K562 (cell line): ENCODE data around the gene PGPEP1. TPM values are rescaled to one million over a fixed set of nuclear protein-coding genes. Genes with fewer than 3 reads are reported as not detected.
A peak's percentile ranks its signal among the peaks of the same experiment; 100 is the strongest.

Experiments used
- CBFA2T2 ChIP-seq: fragments of 450-650 bp; conservative IDR thresholded peaks from 2 replicates; pipeline ENCODE4 v1.6.1; 2017; ENCODE audit warnings: mild to moderate bottlenecking
- CTCFL ChIP-seq: IDR thresholded peaks from 2 replicates; pipeline ENCODE4 v1.6.1; 2011; ENCODE audit warnings: borderline replicate concordance, low read depth, mild to moderate bottlenecking, moderate library complexity, low read length; ENCODE audit not compliant: insufficient read depth, poor library complexity, severe bottlenecking
- GABPB1 ChIP-seq: sonication (generic); formaldehyde crosslinking; IDR thresholded peaks from 2 replicates; pipeline ENCODE4 v1.8.0; 2022; ENCODE audit warnings: mild to moderate bottlenecking, missing genetic modification reagents
- HDAC3 ChIP-seq: fragments of 450-650 bp; IDR thresholded peaks from 2 replicates; pipeline ENCODE4 v1.6.1; 2018; ENCODE audit warnings: borderline replicate concordance, mild to moderate bottlenecking, moderate library complexity; ENCODE audit not compliant: partially characterized antibody
- KLF6 ChIP-seq: fragments of 250-450 bp; sonication (Bioruptor Pico); IDR thresholded peaks from 2 replicates; pipeline ENCODE4 v1.4.0; 2020; ENCODE audit warnings: mild to moderate bottlenecking, moderate library complexity, borderline replicate concordance
- LARP7 ChIP-seq: fragments of 450-650 bp; IDR thresholded peaks from 2 replicates; pipeline ENCODE4 v1.6.1; 2016
- NFE2 ChIP-seq: IDR thresholded peaks from 2 replicates; pipeline ENCODE4 v1.6.1; 2014; ENCODE audit warnings: antibody characterized with exemption, low read depth
- RBM15 ChIP-seq: fragments of 200-400 bp; formaldehyde crosslinking; IDR thresholded peaks from 2 replicates; pipeline ENCODE4 v1.6.1; 2018; ENCODE audit warnings: mild to moderate bottlenecking, low read length, moderate library complexity; ENCODE audit not compliant: insufficient read depth
- RERE ChIP-seq: sonication (generic); formaldehyde crosslinking; IDR thresholded peaks from 2 replicates; pipeline ENCODE4 v1.8.0; 2023; ENCODE audit warnings: missing genetic modification reagents, mild to moderate bottlenecking, borderline replicate concordance
- SMARCA4 ChIP-seq: fragments of 450-650 bp; IDR thresholded peaks from 2 replicates; pipeline ENCODE4 v1.6.1; 2016
- TARDBP ChIP-seq: fragments of 450-650 bp; IDR thresholded peaks from 2 replicates; pipeline ENCODE4 v1.6.1; 2016
- TRIM25 ChIP-seq: fragments of 450-650 bp; IDR thresholded peaks from 2 replicates; pipeline ENCODE4 v1.7.0; 2016; ENCODE audit warnings: borderline replicate concordance
- YY1 ChIP-seq, 3 experiments: IDR thresholded peaks; 2 replicates each; pipeline ENCODE4 v1.6.1; 2011; ENCODE audit warnings: low read length in 2 of 3, mild to moderate bottlenecking in 2 of 3, moderate library complexity in 2 of 3, borderline replicate concordance in 1 of 3, control low read depth in 1 of 3, low read depth in 1 of 3; ENCODE audit not compliant: insufficient read depth in 3 of 3, insufficient replicate concordance in 2 of 3, control insufficient read depth in 1 of 3, insufficient read length in 1 of 3; ENCODE audit errors: extremely low read depth in 1 of 3
- ZNF780A ChIP-seq: fragments of 250-450 bp; sonication (Bioruptor Pico); IDR thresholded peaks from 2 replicates; pipeline ENCODE4 v1.5.0; 2021; ENCODE audit warnings: mild to moderate bottlenecking
- polyA plus RNA-seq, 8 experiments: library from polyadenylated mRNA; depleted of rRNA in 4 of 8; stranded (reverse) in 5 of 8; unstranded in 3 of 8; fragments of >200 nt; fragmentation: Nextera tagmentation in 2 of 8; fragmentation: Illumina TruSeq in 1 of 8; extraction: Ambion mirVana in 2 of 8; extraction: Trizol in 1 of 8; gene quantifications; 2 replicates each; pipeline versions ENCODE4 v1.2.1 to v1.2.3, GENCODE V29; 2011 to 2014; ENCODE audit warnings: inconsistent platforms in 1 of 8, missing spikeins in 1 of 8
- total RNA-seq, 7 experiments: library from RNA; depleted of rRNA in 6 of 7; stranded (reverse); fragments of >200 nt in 6 of 7; fragmentation: Illumina TruSeq in 2 of 7; extraction: Trizol in 2 of 7; gene quantifications; 2 replicates each; pipeline versions ENCODE4 v1.2.1 to v1.2.3, GENCODE V29; 2011 to 2021; ENCODE audit warnings: low replicate concordance in 1 of 7
- TF ChIP-seq, protein P1 (sequence below): IDR thresholded peaks from 2 replicates; pipeline ENCODE4 v1.6.1; 2012; ENCODE audit warnings: low read depth, low read length, improper control_type of control experiment, borderline replicate concordance

Gene PGPEP1
- total and polyA plus RNA-seq, 9 of the 15 experiments (the other 6 are each of a cell fraction or from before 2014, with no cell fraction given): 10.0 to 69.6 (median 33.5) TPM

DNA sequence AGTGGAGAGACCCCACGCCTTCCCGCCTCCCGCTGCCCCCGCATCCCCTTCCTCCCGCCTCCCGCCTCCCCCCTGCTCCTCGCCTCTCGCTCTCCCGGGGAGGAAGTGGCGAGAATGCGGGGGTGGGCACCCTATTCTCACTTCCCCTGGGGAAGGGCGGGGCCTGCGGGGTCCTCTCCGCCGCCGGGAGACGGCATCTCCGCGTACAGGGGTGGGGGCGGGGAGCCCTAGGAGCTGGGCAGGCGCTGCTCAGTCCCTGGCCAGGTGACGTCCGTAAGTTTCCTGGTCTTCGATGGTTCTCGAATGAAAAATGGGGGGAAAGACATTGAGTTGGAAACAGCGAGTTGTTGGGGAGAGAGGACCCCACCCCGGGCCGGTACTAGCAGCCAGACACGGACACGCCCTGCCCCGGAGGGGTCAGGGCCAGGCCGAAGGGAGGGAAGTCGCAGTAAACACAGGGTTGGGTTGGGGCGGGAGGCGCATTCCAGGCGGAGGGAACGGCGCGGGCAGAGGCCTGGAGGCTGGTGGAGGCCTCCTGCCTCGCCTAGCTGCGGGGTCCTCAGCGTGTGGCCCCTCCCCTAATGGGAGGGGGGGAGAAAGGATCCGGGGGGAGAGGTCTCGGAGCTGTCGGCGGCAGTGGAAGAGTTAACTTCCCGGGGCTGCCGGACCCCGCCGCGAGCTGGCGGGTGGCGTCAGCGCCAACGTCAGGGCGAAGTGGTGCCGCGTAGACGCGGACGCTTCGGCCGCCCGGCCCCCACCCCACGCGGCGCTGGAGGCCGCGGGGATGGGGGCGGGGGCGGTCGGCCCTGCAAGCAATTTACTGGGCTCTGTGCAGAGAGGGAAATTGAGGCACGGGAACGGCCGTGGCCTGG lies 48.6 kb upstream of the PGPEP1 start (continued):
- TF ChIP-seq CTCFL (no peak), KLF6 (CRISPR knock-in tag) (peak; percentile 82), TARDBP (no peak), RBM15 (no peak), NFE2 (no peak), ZNF780A (no peak), GABPB1 (CRISPR knock-in tag) (peak; percentile 72), RERE (CRISPR knock-in tag) (no peak), HDAC3 (peak; percentile 66), TRIM25 (no peak), LARP7 (no peak; the same call in 1 of the 2 replicates), CBFA2T2 (no peak), YY1 (IDR thresholded peaks at IDR 0.05; ENCODE audit: borderline replicate concordance in 1 of 3, control insufficient read depth in 1 of 3, extremely low read depth in 1 of 3, insufficient read depth in 3 of 3, insufficient read length in 1 of 3, insufficient replicate concordance in 2 of 3, low read depth in 1 of 3, low read length in 2 of 3) (peak in 1 of 3 experiments; percentile 10), SMARCA4 (no peak)
- TF ChIP-seq, protein P1, sequence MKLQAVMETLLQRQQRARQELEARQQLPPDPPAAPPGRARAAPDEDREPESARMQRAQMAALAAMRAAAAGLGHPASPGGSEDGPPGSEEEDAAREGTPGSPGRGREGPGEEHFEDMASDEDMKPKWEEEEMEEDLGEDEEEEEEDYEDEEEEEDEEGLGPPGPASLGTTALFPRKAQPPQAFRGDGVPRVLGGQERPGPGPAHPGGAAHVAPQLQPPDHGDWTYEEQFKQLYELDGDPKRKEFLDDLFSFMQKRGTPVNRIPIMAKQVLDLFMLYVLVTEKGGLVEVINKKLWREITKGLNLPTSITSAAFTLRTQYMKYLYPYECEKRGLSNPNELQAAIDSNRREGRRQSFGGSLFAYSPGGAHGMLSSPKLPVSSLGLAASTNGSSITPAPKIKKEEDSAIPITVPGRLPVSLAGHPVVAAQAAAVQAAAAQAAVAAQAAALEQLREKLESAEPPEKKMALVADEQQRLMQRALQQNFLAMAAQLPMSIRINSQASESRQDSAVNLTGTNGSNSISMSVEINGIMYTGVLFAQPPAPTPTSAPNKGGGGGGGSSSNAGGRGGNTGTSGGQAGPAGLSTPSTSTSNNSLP: no peak
